Mucosa of descending colon (tissue), 3 donors: ENCODE measurements around the gene PPP3CB. TPM values are rescaled to one million over a fixed set of nuclear protein-coding genes. Genes with fewer than 3 reads are reported as not detected.

Source experiments
- ATAC-seq: fragments of 200-7000 bp; cut with Tn5 transposase; one replicate; pipeline ENCODE4 v1.9.1; 2020; ENCODE audit warnings: mild to moderate bottlenecking, moderate library complexity
- DNase-seq, 3 donors: peaks; one replicate each; pipeline ENCODE4 v3.0.0-alpha.2; 2020
- H3K36me3 ChIP-seq: fragments of 200-600 bp; one replicate; pipeline ENCODE4 v1.8.0; 2021; ENCODE audit warnings: low read depth, mild to moderate bottlenecking
- H3K4me1 ChIP-seq: fragments of 200-600 bp; one replicate; pipeline ENCODE4 v1.8.0; 2021; ENCODE audit warnings: low read depth, mild to moderate bottlenecking
- H3K4me3 ChIP-seq: fragments of 200-600 bp; one replicate; pipeline ENCODE4 v1.8.0; 2021; ENCODE audit warnings: mild to moderate bottlenecking
- H3K9me3 ChIP-seq: fragments of 200-600 bp; one replicate; pipeline ENCODE4 v1.8.0; 2021; ENCODE audit warnings: mild to moderate bottlenecking
- CTCF ChIP-seq: fragments of 200-600 bp; IDR thresholded peaks from one replicate; pipeline ENCODE4 v1.8.0; 2022; ENCODE audit warnings: antibody characterized with exemption, mild to moderate bottlenecking
- intact Hi-C, 2 donors: fragments of 100-400 bp; cut with DNase I in 1 of 2; cut with micrococcal nuclease in 1 of 2; formaldehyde crosslinking; loops; one replicate each; pipeline versions ENCODE4 v1.11.0 to v1.11.1; 2022; cut with DNase I, micrococcal nuclease
- total RNA-seq, 3 donors: library from RNA; stranded (reverse); fragmentation: NEBNext Ultra II Directional in 2 of 3; extraction: Animal tissue kit (Norgen Biotek cat#: 25700) in 2 of 3; gene quantifications; one replicate each; pipeline versions ENCODE4 v1.2.1 to v1.2.4, GENCODE V29; 2021 to 2023
- donor health status: DM: no; HTN: no; CAD: no; lungs with moderate emphysema.
- donor health status: DM: no; HTN: no; CAD: no.
- donor health status: DM: no; HTN: yes; CAD: no.

The PPP3CB gene
- total RNA-seq, 3 donors from 2014 or later, result 25.8 to 79.6 (median 27.3) TPM

- TF ChIP-seq CTCF, result no peak
- no peak for DNase-seq
- Histone ChIP-seq H3K4me1 (no peaks in the 10 kb centered on the region), H3K9me3 (no peaks in the 10 kb centered on the region), H3K4me3 (no peak overlapping the region), H3K36me3 (no peaks in the 10 kb centered on the region)
- ATAC-seq, result no peak
- intact Hi-C loops, result no loop called here
Measured at GRCh38 chr10:73448384-73448783, 47.4 kb downstream of the PPP3CB start.

- no peaks in the 10 kb centered on the region for H3K36me3 ChIP-seq
- no peaks in the 10 kb centered on the region for H3K9me3 ChIP-seq
- TF ChIP-seq CTCF, result no peak
- ATAC-seq (no peak), DNase-seq (no peak)
- H3K4me1 ChIP-seq, result no peaks in the 10 kb centered on the region
- intact Hi-C loops, result no loop called here
- H3K4me3 ChIP-seq, result no peak overlapping the region
Measured at GRCh38 chr10:73446926-73447325, 48.9 kb downstream of the PPP3CB start.

- intact Hi-C loops, result no loop called here
- no peaks in the 10 kb centered on the region for H3K9me3 ChIP-seq
- no peak for ATAC-seq
- no peaks in the 10 kb centered on the region for H3K4me1 ChIP-seq
- H3K36me3 ChIP-seq, result no peaks in the 10 kb centered on the region
- TF ChIP-seq CTCF, result no peak
- no peak overlapping the region for H3K4me3 ChIP-seq
- DNase-seq, result no peak
Measured at GRCh38 chr10:73444457-73444856, 51.4 kb downstream of the PPP3CB start.

- H3K36me3 ChIP-seq, result no peaks in the 10 kb centered on the region
- no peaks in the 10 kb centered on the region for H3K4me1 ChIP-seq
- DNase-seq, result no peak
- H3K9me3 ChIP-seq, result no peaks in the 10 kb centered on the region
- H3K4me3 ChIP-seq, result no peak overlapping the region
- intact Hi-C loops, result no loop called here
- no peak for TF ChIP-seq CTCF
- no peak for ATAC-seq
Measured at GRCh38 chr10:73439605-73440312, 56.1 kb downstream of the PPP3CB start.

- DNase-seq, result no peak
- no peaks in the 10 kb centered on the region for H3K36me3 ChIP-seq
- no peaks in the 10 kb centered on the region for H3K4me1 ChIP-seq
- H3K9me3 ChIP-seq, result no peaks in the 10 kb centered on the region
- ATAC-seq, result no peak
- intact Hi-C loops, result no loop called here
- no peak for TF ChIP-seq CTCF
- no peak overlapping the region for H3K4me3 ChIP-seq
Measured at GRCh38 chr10:73439055-73439454, 56.8 kb downstream of the PPP3CB start.

- no peak for TF ChIP-seq CTCF
- intact Hi-C loops, result no loop called here
- Histone ChIP-seq H3K9me3 (no peaks in the 10 kb centered on the region), H3K4me1 (no peaks in the 10 kb centered on the region), H3K4me3 (no peak within 1 kb of the TSS), H3K36me3 (no peaks in the 10 kb centered on the region)
- DNase-seq, result no peak
- no peak for ATAC-seq
Measured at GRCh38 chr10:73433538-73433867, 62.3 kb downstream of the PPP3CB start, which contains the start of gene MSS51. Gene MSS51 (minus strand): TSS chr10:73433561. CDS start chr10:73428284, 5,277 bp downstream.
